T-helper 2 cell (primary cell): ENCODE results near the gene CERS1.

Source experiments
- DNase-seq, 5 experiments: peaks; one replicate each; pipeline versions ENCODE4 v3.0.0 to v3.0.0-alpha.2; 2012 to 2022

Gene CERS1

GRCh38 chr19:18870531-18871172, 25.3 kb downstream of the CERS1 start:
- DNase-seq = no peak

DNA sequence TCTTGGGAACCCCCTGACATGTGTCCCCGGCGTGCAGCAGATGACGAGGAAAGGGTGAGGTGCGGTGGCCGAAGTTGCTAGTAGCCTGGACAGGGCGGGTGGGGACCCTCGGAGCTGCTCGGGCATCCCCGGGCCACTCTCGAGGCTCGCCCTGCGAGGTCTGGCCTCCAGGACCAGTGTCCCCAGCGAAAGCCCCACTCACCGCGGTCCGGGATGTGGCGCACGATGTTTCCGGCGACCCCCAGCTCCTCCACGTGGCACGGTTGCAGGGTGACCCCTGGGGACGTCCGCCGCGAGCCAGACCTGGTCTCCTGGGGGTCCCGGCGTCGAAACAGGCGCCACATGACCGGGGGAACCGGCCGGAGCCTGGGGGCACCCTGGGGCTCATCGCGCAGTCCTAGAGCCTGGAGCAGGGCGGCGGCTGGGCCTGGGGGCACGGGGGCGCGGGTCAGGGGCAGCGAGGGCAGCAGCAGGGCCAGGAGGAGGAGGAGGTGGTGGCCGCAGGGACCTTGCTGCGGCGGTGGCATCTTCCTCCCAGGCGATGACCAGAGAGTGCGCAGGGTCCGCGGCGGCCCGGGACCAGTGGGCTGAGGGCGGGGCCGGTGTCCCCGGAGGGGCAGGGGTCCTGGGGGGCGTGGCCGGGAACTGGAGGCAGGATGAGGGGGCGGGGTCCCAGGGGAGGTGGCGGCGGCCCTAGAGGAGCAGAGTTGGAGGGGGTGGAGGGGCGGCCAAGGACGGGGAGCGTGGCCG, 26.0 kb downstream of the CERS1 start:
- no peak for DNase-seq

- no peak for DNase-seq
Observed at GRCh38 chr19:18869023-18869618, 26.8 kb downstream of the CERS1 start.

DNA sequence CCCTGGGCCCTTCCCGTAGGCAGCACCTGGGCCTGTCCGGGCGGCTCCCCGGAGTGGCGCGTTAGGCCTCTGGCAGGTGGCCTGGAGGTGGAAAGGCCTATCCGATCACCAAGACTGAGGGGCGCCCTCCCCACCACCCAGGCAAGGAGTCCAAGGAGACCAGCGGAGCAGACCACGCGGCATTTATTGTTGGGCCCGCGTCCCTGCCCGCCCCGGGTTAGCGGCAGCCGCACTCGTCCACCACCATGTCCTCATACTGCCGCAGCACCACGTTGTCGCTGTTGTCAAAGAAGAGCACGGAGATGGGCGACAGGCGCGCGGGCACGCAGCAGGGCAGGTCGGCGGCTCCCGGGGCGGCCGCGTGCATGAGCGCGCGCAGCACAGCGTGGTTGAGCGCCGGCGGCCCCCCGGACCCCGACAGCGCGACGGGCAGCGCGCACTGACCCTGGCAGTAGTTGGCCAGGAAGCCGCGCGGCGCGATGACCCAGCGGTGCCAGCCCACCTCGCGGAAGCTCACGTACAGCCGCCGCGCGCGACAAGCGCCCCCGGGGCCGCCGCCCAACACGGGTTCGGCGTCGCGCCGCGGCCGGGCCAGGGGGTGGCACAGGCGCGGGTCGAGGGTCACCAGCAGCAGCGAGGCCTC, 27.5 kb downstream of the CERS1 start:
- DNase-seq = no peak

DNA sequence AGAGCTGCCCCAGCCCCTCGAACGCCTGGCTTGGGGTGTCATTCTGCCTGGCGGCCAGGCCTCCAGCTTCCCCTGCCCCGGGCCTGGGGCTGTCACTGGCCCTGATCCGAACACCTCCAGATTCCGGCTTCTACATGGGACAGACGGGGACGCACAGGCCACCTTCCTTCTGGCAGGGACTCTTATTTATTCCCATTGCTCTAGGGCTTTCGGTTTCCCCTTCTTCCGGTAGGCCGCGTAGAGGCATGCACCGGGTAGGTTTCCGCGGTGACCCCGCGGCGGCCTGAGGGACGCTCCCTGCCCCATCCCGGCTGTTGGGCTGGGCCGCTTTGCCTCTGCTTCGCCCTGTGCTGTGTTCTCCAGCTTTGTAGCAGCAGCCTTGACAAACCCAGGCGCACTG, 28.2 kb downstream of the CERS1 start:
- no peak for DNase-seq

- no peak for DNase-seq
Observed at GRCh38 chr19:18867199-18867598, 28.8 kb downstream of the CERS1 start.

GRCh38 chr19:18866800-18867123, 29.2 kb downstream of the CERS1 start:
- DNase-seq = no peak

DNA sequence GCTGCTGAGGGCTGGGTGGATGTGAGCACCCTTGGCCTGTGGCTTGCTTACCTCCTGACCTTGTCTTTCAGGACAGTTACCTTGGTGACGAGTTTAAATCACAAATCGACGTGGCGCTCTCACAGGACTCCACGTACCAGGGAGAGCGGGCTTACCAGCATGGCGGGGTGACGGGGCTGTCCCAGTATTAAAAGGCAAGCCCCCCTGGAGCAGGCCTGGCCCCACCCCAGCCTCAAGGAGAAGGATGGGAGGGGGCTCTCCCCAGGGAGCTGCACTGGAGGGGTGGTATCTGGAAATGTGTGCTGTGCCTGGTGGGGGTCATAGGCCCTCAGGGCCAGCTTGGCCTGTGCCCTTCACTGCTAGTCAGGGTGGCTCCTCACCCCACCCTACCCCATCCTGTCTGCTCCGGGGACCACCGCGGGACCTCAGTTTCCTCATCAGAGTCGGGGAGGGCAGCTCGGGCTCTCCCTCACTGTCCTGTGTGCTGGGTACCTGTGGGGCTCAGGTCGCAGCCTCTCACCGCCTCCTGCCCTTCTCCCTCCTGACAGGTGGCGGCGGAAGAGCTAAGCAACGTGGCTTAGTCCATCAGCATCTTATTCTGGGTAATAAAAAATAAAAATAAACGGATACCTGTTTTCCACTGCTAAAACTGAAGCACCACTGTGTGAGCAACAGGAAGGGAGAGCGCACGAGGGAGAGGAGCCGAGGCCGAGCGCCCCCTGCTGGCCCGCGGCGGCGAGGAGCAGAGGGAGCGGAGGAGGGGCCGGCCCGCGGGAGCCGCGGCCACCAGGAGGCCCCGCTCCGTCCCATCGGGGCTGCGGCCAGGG, 29.8 kb downstream of the CERS1 start:
- DNase-seq = peak; percentile 42 to 65 (median 51)

DNA sequence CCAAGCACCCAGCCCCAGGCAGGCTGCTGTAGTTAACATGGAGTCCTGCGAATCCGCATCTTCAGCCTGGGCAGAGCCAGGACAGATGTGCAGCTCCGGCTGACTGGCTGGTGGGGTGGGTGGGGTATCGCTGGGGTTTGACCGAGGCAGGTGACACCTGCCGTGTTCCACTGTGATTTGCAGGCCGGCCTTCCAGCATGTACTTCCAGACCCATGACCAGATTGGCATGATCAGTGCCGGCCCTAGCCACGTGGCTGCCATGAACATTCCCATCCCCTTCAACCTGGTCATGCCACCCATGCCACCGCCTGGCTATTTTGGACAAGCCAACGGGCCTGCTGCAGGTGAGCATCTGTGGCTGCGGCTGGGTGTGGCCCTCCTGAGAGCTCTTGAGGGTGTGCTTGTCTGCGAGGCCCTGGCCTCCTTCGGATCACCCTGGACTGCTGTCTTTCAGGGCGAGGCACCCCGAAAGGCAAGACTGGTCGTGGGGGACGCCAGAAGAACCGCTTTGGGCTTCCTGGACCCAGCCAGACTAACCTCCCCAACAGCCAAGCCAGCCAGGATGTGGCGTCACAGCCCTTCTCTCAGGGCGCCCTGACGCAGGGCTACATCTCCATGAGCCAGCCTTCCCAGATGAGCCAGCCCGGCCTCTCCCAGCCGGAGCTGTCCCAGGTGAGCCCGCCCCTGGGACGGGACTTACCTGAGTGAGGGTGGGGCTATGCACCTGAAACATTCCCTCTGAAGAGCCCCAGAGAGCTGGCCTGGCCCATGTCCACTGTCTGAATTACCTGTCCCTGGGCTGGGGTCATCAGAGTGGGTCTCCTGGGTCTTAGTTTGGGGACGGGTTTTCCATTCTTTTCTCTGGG, 30.6 kb downstream of the CERS1 start:
- DNase-seq = no peak

DNA sequence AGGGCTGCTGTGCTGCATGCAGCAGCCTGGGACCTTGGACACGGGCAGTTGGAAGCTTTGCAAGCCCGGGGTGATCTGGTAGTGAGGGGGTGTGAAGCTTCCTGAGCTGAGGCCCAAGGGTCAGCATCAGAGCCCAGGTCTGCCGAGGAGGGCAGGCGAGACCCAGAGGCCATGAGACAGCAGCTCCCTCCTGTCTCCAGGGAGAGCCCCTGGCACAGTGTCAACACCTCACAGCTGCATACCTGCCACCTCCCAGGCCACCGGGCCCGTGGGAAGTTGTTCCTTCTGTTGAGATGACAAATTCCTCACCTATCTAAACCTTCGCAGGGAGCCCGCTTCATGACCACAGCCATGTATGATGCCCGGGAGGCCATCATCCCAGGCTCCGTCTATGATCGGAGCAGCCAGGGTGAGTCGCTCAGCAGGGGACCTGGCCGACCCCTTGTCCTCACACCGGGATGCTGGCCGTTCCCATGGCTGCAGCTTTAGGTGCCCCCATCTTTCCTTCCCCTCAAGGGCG, 32.1 kb downstream of the CERS1 start:
- DNase-seq = no peak

DNA sequence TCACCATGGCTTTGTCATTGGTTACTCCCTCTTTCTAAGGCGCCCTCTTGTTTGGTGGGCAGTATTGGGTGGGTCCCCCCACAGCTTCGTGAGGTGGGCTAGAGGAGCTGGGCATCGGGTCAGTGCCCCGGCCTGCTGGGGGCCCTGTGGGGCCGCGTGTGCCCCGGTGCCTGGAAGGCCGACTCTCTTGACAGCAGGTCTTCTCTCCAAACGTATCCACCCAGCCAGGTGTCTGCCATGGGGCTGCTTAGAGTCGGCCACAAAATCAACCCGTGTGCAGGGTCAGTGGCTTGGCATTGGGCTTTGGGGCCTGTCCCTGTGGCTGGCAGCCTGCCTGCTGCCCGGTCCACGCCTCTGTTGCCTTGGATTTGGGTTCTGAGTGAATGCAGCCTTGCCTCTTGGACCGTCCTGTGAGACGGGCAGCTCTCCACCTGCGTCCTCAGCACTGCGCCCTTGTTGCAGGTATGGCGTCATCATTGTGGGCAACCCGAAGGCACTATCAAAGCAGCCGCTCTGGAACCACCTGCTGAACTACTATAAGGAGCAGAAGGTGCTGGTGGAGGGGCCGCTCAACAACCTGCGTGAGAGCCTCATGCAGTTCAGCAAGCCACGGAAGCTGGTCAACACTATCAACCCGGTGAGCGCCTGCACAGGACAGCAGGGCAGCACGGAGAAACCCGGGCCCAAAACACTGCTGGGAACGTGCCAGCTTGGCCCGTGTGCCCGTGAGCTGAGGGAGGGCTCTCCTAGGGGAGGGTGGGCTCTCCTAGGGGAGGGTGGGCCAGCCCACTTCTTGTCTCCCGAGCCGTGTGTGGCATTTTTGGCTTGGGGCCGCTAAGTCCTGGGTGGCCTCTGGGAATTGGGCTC, 32.7 kb downstream of the CERS1 start:
- DNase-seq = no peak

DNA sequence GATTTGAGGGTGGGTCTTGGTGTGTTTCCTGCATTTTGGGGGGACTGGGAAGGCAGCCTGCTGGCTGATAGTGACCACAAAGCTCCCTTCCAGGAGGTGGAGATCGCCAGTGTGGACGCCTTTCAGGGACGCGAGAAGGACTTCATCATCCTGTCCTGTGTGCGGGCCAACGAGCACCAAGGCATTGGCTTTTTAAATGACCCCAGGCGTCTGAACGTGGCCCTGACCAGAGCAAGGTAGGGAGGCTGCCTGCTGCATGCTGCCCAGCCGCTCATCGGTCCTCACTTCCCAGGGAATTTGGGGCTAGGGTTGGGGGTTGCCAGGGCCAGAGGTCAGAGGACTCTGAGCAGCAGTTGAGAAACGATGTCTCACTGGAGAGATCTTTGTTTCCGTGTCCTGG, 34.0 kb downstream of the CERS1 start:
- no peak for DNase-seq

DNA sequence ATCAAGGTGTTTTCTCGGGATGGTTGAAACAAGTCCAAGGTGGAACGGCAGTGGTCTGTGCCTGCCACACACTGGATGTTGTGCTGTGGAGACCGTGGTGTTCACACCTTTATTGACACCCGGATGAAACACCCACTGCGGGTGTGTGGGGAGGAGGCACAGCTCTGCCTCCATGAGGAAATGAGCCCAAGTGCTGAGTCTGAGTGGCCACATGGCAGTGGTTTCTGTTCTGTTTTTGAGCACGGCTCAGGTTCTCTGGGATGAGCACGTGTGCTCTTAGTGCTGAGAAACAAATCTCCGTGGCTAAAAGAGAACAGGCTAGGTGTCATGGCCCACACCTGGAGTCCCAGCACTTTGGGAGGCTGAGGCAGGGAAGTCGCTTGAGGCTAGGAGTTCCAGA, 34.7 kb downstream of the CERS1 start:
- no peak for DNase-seq

DNA sequence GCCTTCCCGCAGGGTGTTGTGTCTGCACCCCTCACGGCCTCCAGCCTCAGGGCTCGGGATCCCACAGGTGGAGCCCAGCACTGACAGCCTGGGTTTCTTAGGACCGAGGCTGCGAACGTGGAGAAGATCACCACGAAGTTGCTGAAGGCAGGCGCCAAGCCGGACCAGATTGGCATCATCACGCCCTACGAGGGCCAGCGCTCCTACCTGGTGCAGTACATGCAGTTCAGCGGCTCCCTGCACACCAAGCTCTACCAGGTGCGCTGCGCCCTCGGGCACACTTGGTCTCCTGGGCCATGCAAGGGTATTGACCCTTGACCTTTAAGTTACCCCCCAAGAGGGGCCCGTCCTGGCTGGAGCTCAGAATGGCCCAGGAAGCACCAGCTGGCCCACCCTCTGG, 35.2 kb downstream of the CERS1 start:
- DNase-seq = no peak

DNA sequence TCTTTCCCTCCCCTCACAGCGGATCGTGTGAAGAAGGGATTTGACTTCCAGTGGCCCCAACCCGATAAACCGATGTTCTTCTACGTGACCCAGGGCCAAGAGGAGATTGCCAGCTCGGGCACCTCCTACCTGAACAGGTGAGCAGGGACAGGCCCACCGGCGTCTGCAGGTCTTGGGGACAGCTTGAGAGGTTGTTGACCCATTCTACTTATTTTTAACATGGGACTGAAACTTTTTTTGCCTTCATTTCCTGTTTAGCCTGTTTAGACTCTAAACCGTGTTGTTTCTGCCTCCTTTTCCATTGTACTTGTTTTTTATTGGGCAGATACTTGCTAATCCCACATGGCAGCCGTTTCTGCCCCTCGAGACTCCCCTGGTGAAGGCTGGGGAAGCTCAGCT, 35.7 kb downstream of the CERS1 start:
- DNase-seq = no peak

GRCh38 chr19:18859676-18860301, 36.2 kb downstream of the CERS1 start:
- no peak for DNase-seq

DNA sequence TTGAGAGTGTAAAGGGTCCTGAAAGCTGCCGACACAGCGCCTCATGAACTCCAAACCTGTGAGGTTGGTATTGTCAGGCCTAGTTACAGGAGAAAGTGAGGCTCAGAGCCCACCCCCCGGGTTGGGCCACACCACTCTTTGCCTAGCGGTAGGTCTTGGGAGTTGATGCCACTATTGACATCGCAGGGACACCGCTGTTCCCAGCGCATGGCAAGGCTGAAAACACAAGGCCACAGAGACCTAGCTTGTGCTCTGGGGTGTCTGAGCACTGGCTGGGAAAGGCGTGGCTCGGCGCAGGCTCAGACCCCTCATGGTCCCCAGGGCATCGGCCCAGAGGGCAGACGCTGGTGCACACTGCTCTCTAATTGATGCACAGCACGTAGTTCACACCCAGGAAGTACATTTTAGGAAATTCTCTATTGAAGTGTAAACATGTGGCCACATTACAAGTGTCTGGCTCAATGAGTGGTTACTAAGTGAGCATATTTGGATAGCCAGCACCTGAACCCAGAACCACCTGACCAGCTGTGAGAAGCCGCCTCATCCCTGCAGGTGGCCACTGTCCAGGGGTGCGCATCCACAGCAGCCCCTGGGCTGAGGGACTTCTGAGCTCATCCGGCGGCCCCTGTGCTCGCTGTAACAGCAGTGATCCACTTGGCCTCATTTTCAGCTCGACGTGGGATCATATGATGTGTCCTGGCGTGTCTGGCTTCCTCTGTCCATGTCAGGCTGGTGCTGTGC, 36.9 kb downstream of the CERS1 start:
- DNase-seq = no peak

GRCh38 chr19:18857223-18857622, 38.7 kb downstream of the CERS1 start:
- DNase-seq = no peak

GRCh38 chr19:18856385-18857126, 39.4 kb downstream of the CERS1 start:
- DNase-seq = no peak
